ENCODE data around the gene SLC25A10. TPM values are rescaled to one million over a fixed set of nuclear protein-coding genes. Genes with fewer than 3 reads are reported as not detected.
A peak's percentile ranks its signal among the peaks of the same experiment; 100 is the strongest.

The SLC25A10 gene, protein sequence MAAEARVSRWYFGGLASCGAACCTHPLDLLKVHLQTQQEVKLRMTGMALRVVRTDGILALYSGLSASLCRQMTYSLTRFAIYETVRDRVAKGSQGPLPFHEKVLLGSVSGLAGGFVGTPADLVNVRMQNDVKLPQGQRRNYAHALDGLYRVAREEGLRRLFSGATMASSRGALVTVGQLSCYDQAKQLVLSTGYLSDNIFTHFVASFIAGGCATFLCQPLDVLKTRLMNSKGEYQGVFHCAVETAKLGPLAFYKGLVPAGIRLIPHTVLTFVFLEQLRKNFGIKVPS
- total RNA-seq (16.7 and 17.2 TPM in 2 replicates), polyA plus RNA-seq (16.7 and 22.4 TPM in 2 replicates), polyA minus RNA-seq (3.9 and 7.1 TPM in 2 replicates), Bru-seq, nascent RNA (percentile 43 among the genes with signal in this experiment), BruChase-seq, experiment 1, labeled RNA remaining after a 6-hour chase (percentile 63 among the genes with signal in this experiment), BruChase-seq, experiment 2, labeled RNA remaining after a 2-hour chase (percentile 49 among the genes with signal in this experiment)
- polyA plus RNA-seq (2011; cell fraction: cytosol; rRNA removed): 12.2 and 16.1 TPM in 2 replicates
- 14.9 and 20.6 TPM in 2 replicates for polyA plus RNA-seq (2011; cell fraction: nucleus; rRNA removed)
- 12.2 and 13.1 TPM in 2 replicates for polyA plus RNA-seq (2012)
- 28.5 TPM for polyA minus RNA-seq (2011; cell fraction: cytosol; rRNA and poly(A)+ RNA removed)
- polyA minus RNA-seq (2011; cell fraction: nucleus; rRNA and poly(A)+ RNA removed): 2.5 and 9.9 TPM in 2 replicates
- long read RNA-seq, transcript SLC25A10-202 (11 exons, 1,885 nt): major isoform, 27 of 56 reads
- long read RNA-seq, partial matches to known transcripts: 6 of 56 reads
- long read RNA-seq, other reads (novel, unspliced or antisense): 19 of 56 reads

DNA sequence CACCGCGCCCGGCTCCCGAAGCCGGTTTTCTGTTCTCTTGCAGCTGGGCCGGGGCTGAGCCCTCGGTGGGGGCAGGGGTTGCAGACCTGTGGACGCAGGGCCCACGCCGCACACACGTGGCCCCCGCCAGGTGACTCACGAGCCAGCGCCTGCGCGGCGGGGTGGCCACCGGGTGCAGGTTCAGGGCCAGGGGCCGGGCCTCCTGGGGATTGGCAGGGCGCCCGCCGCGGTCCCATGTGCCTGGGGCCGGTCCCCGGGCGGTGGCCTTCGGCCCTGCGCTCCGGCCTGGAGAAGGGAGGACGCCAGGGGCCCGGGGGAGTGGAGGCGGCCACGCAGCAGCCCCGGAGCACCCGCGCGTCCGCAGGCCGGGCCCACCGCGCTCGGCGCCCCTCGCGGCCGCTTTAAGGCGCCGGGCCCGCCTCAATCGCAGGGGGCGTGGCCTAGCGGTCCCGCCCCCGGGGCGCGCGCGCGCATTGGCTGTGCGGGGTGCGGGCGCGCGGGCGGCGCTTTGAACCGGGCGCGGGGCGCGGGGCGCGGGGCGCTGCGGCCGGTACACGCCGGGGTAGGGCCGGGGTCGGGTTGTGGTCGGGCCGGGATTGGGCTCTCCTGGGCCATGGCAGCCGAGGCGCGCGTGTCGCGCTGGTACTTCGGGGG is at the start of gene SLC25A10:
Gene SLC25A10 (plus strand): TSS at position 471 of the 654 bp plus-strand sequence. CDS start 143 bp downstream, at position 614.
- CTCF ChIA-PET: interaction anchor here (0.9 to 1.6 kb wide), 2 partner anchors 8 to 23 kb away, joined by 3 to 6 read pairs; partner anchors contain the start of gene MRPL12

More for the DNA sequence above, at the start of gene SLC25A10:
- H3K27ac ChIP-seq (ENCODE audit: insufficient read depth, low read depth, low read length): no peak within 1 kb of the TSS
- no peaks in the 10 kb centered on the region for H3K79me2 ChIP-seq (ENCODE audit: control insufficient read depth, insufficient read depth, low read length)
- BruUV-seq (replicated peaks): no TSS peak
- intact Hi-C loops (cut with micrococcal nuclease): loop anchor here (1.0 kb wide), 2 partner anchors 9 to 29 kb away; partner anchors contain the start of genes ARL16 and MRPL12
- H3K9ac ChIP-seq (replicated peaks; ENCODE audit: extremely low read depth, insufficient read depth, low read length): peak within 1 kb of the TSS; percentile 17
- H3K36me3 ChIP-seq (ENCODE audit: control insufficient read depth in 2 of 2, extremely low read depth in 1 of 2, insufficient read depth in 2 of 2, low read length in 2 of 2): peaks cover 0 to 5% of the 10 kb centered on the region in 2 experiments
- peaks cover 18% of the 10 kb centered on the region for H3K4me1 ChIP-seq (ENCODE audit: control insufficient read depth, extremely low read depth, insufficient read depth, low read length)
- peak within 1 kb of the TSS; percentile 76 for H3K4me2 ChIP-seq (ENCODE audit: insufficient read depth, low read length)
- DNase-seq (ENCODE audit: low read depth, low spot score) (peak; percentile 66), FAIRE-seq (peak; percentile 35)
- no peak for TF ChIP-seq GATA2 (IDR thresholded peaks at IDR 0.05; ENCODE audit: insufficient read depth, insufficient read length, low read depth, low read length)
- peak; percentile 26 for TF ChIP-seq POLR2AphosphoS5 (IDR thresholded peaks at IDR 0.05; ENCODE audit: insufficient read depth, low read depth, low read length)
- no peak for TF ChIP-seq POLR2A (IDR thresholded peaks at IDR 0.05; ENCODE audit: low read depth, low read length)
- no peak for TF ChIP-seq EZH2 (IDR thresholded peaks at IDR 0.05; ENCODE audit: borderline replicate concordance, low read depth, low read length, severe bottlenecking)
- peak; percentile 32 for TF ChIP-seq MAX (IDR thresholded peaks at IDR 0.05; ENCODE audit: insufficient read depth, insufficient read length)
- TF ChIP-seq MYC (IDR thresholded peaks at IDR 0.05; ENCODE audit: low read depth, low read length): no peak
- TF ChIP-seq CTCF (IDR thresholded peaks at IDR 0.05; ENCODE audit: extremely low read depth in 1 of 2, insufficient read depth in 1 of 2, low read depth in 1 of 2, low read length in 2 of 2): no peak
- TF ChIP-seq JUN (IDR thresholded peaks at IDR 0.05; ENCODE audit: borderline replicate concordance, insufficient read depth, insufficient read length, low read depth): no peak
- peak; percentile 4 for TF ChIP-seq FOS (IDR thresholded peaks at IDR 0.05; ENCODE audit: borderline replicate concordance, insufficient read depth, low read length)
- no peaks in the 10 kb centered on the region for H3K27me3 ChIP-seq (ENCODE audit: control insufficient read depth in 2 of 2, insufficient read depth in 2 of 2, low read length in 2 of 2)
- POLR2A ChIA-PET: no interaction called here
- peak within 1 kb of the TSS; percentile 51 for H2AFZ ChIP-seq (ENCODE audit: low read depth, low read length)
- H4K20me1 ChIP-seq (replicated peaks; ENCODE audit: control insufficient read depth, extremely low read depth, insufficient read depth, low read length): no peaks in the 10 kb centered on the region
- dilution Hi-C loops (cut with MboI; ENCODE audit: extremely low pct_ligation_motif_present, low sequenced_read_pairs): no loop called here
- H3K4me3 ChIP-seq (replicated peaks in 1 of 3; ENCODE audit: insufficient read depth in 1 of 3, low read depth in 1 of 3, low read length in 3 of 3): peak within 1 kb of the TSS; percentile 51 to 61 (median 56)
- H3K9me1 ChIP-seq (replicated peaks; ENCODE audit: control insufficient read depth, extremely low read depth, insufficient read depth, low read length): no peaks in the 10 kb centered on the region
- no peaks in the 10 kb centered on the region for H3K9me3 ChIP-seq (replicated peaks; ENCODE audit: control insufficient read depth, insufficient read depth, low read length)
